WTC11 (cell line): ENCODE measurements around the gene LRRC28. TPM values are rescaled to one million over a fixed set of nuclear protein-coding genes. Genes with fewer than 3 reads are reported as not detected.
A peak's percentile ranks its signal among the peaks of the same experiment; 100 is the strongest.

Source experiments
- ATAC-seq: fragments of 200-7000 bp; cut with Tn5 transposase; 2 replicates; pipeline ENCODE4 v1.10.0; 2021; ENCODE audit warnings: mild to moderate bottlenecking, moderate library complexity
- CTCF ChIA-PET: fragments of 300-600 bp; sonication (Branson Sonifier 250); formaldehyde crosslinking; loops from one replicate; lab custom pipeline; 2021; ENCODE audit warnings: antibody characterized with exemption; lab: Charles Lee
- POLR2A ChIA-PET: fragments of 350-600 bp; sonication (Branson Sonifier 250); formaldehyde crosslinking; loops from one replicate; lab custom pipeline; 2021; ENCODE audit warnings: antibody characterized with exemption; lab: Charles Lee
- DNase-seq: peaks from one replicate; pipeline ENCODE4 v3.0.0; 2021; ENCODE audit warnings: low spot score
- H3K27ac Mint-ChIP-seq: 2 replicates; pipeline ENCODE4 v1.8.0; 2021; ENCODE audit warnings: mixed read lengths
- H3K27me3 Mint-ChIP-seq: 2 replicates; pipeline ENCODE4 v1.8.0; 2021; ENCODE audit warnings: low read depth, mild to moderate bottlenecking, moderate library complexity, mixed read lengths
- H3K36me3 Mint-ChIP-seq: 2 replicates; pipeline ENCODE4 v1.8.0; 2021; ENCODE audit warnings: mixed read lengths
- H3K4me1 Mint-ChIP-seq: 2 replicates; pipeline ENCODE4 v1.8.0; 2022; ENCODE audit warnings: mixed read lengths
- H3K4me3 Mint-ChIP-seq: 2 replicates; pipeline ENCODE4 v1.8.0; 2021; ENCODE audit warnings: mild to moderate bottlenecking, moderate library complexity, mixed read lengths
- H3K9me3 Mint-ChIP-seq: 2 replicates; pipeline ENCODE4 v1.8.0; 2021; ENCODE audit warnings: mixed read lengths
- ATF1 ChIP-seq: sonication (generic); formaldehyde crosslinking; IDR thresholded peaks from 2 replicates; pipeline ENCODE4 v1.8.1; 2023; ENCODE audit warnings: mild to moderate bottlenecking, moderate library complexity, missing genetic modification reagents
- ESRRA ChIP-seq: sonication (generic); formaldehyde crosslinking; IDR thresholded peaks from 2 replicates; pipeline ENCODE4 v1.8.1; 2022; ENCODE audit warnings: mild to moderate bottlenecking, missing genetic modification reagents, borderline replicate concordance
- MYBL2 ChIP-seq: sonication (generic); formaldehyde crosslinking; IDR thresholded peaks from 2 replicates; pipeline ENCODE4 v1.8.1; 2023; ENCODE audit warnings: mild to moderate bottlenecking, moderate library complexity, missing genetic modification reagents
- NFYB ChIP-seq: sonication (generic); formaldehyde crosslinking; conservative IDR thresholded peaks from 2 replicates; pipeline ENCODE4 v1.8.0; 2022; ENCODE audit warnings: low read depth, missing genetic modification reagents
- NR2C2 ChIP-seq: sonication (generic); formaldehyde crosslinking; IDR thresholded peaks from 2 replicates; pipeline ENCODE4 v1.8.0; 2022; ENCODE audit warnings: mild to moderate bottlenecking, missing genetic modification reagents
- SMAD3 ChIP-seq: sonication (generic); formaldehyde crosslinking; IDR thresholded peaks from 2 replicates; pipeline ENCODE4 v1.8.0; 2022; ENCODE audit warnings: missing genetic modification reagents, mild to moderate bottlenecking, borderline replicate concordance
- ZBTB21 ChIP-seq: sonication (generic); formaldehyde crosslinking; IDR thresholded peaks from 2 replicates; pipeline ENCODE4 v1.8.1; 2023; ENCODE audit warnings: mild to moderate bottlenecking, missing genetic modification reagents, borderline replicate concordance
- total RNA-seq: library from RNA; stranded (reverse); gene quantifications from 3 replicates; pipeline ENCODE4 v1.2.3, GENCODE V29; 2021
- TF ChIP-seq, protein P1 (sequence below): sonication (generic); formaldehyde crosslinking; IDR thresholded peaks from 2 replicates; pipeline ENCODE4 v1.8.1; 2023; ENCODE audit warnings: mild to moderate bottlenecking, missing genetic modification reagents, borderline replicate concordance
- TF ChIP-seq, protein P2 (sequence below): fragments of 250-450 bp; sonication (Bioruptor Pico); IDR thresholded peaks from 2 replicates; pipeline ENCODE4 v1.9.0; 2021; ENCODE audit warnings: moderate library complexity, mild to moderate bottlenecking, inconsistent platforms, borderline replicate concordance
- TF ChIP-seq, protein P3 (sequence below): sonication (generic); formaldehyde crosslinking; IDR thresholded peaks from 2 replicates; pipeline ENCODE4 v1.8.1; 2022; ENCODE audit warnings: missing genetic modification reagents, borderline replicate concordance
- TF ChIP-seq, protein P4 (sequence below): sonication (generic); formaldehyde crosslinking; IDR thresholded peaks from 2 replicates; pipeline ENCODE4 v1.8.0; 2023; ENCODE audit warnings: missing genetic modification reagents
- TF ChIP-seq, protein P5 (sequence below): fragments of 250-450 bp; sonication (Bioruptor Pico); IDR thresholded peaks from 2 replicates; pipeline ENCODE4 v1.9.0; 2021; ENCODE audit warnings: mild to moderate bottlenecking
- TF ChIP-seq, protein P6 (sequence below): sonication (generic); formaldehyde crosslinking; IDR thresholded peaks from 2 replicates; pipeline ENCODE4 v1.8.1; 2023; ENCODE audit warnings: mild to moderate bottlenecking, missing genetic modification reagents
- TF ChIP-seq, protein P7 (sequence below): sonication (generic); formaldehyde crosslinking; IDR thresholded peaks from 2 replicates; pipeline ENCODE4 v1.8.1; 2023; ENCODE audit warnings: mild to moderate bottlenecking, missing genetic modification reagents, moderate library complexity

Gene LRRC28
- total RNA-seq, 1 experiment from 2014 or later: 18.4 TPM

DNA sequence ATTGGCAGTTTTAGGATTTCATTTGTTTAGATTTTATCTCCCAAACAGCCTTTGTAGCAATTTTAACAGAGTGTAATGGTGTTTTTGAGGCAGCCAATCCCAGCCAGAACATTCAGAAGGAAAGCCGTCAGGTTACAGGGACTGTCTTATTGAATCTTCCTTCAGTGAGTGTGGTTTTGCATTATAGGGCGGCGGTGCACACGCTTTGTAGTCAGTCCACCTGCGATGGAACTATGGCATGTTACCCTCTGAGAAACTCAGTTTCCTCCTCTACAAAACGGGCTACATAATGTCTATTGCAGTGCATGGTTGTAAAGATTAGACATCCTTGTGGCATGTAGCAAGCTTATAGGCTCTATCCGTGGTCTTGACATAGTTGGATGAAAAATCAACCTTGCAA lies 1.0 kb downstream of the LRRC28 start:
- DNase-seq (no peak), ATAC-seq (no peak)
- no peaks in the 10 kb centered on the region for H3K36me3 Mint-ChIP-seq
- ChIA-PET CTCF (interaction anchor here (1.5 to 2.1 kb wide), 2 partner anchors 35 to 452 kb away, joined by 3 to 11 read pairs; no protein-coding TSS in a partner anchor), POLR2A (interaction anchor here (0.6 kb wide), 2 partner anchors 147 to 149 kb away, joined by 3 to 4 read pairs; no protein-coding TSS in a partner anchor)
- no peaks in the 10 kb centered on the region for H3K27me3 Mint-ChIP-seq
- peaks cover 21% of the 10 kb centered on the region for H3K4me1 Mint-ChIP-seq
- H3K27ac Mint-ChIP-seq: no peak overlapping the region
- peak overlapping the region; percentile 83 for H3K4me3 Mint-ChIP-seq
- TF ChIP-seq, protein P1, sequence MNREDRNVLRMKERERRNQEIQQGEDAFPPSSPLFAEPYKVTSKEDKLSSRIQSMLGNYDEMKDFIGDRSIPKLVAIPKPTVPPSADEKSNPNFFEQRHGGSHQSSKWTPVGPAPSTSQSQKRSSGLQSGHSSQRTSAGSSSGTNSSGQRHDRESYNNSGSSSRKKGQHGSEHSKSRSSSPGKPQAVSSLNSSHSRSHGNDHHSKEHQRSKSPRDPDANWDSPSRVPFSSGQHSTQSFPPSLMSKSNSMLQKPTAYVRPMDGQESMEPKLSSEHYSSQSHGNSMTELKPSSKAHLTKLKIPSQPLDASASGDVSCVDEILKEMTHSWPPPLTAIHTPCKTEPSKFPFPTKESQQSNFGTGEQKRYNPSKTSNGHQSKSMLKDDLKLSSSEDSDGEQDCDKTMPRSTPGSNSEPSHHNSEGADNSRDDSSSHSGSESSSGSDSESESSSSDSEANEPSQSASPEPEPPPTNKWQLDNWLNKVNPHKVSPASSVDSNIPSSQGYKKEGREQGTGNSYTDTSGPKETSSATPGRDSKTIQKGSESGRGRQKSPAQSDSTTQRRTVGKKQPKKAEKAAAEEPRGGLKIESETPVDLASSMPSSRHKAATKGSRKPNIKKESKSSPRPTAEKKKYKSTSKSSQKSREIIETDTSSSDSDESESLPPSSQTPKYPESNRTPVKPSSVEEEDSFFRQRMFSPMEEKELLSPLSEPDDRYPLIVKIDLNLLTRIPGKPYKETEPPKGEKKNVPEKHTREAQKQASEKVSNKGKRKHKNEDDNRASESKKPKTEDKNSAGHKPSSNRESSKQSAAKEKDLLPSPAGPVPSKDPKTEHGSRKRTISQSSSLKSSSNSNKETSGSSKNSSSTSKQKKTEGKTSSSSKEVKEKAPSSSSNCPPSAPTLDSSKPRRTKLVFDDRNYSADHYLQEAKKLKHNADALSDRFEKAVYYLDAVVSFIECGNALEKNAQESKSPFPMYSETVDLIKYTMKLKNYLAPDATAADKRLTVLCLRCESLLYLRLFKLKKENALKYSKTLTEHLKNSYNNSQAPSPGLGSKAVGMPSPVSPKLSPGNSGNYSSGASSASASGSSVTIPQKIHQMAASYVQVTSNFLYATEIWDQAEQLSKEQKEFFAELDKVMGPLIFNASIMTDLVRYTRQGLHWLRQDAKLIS: no peak
- TF ChIP-seq, protein P2, sequence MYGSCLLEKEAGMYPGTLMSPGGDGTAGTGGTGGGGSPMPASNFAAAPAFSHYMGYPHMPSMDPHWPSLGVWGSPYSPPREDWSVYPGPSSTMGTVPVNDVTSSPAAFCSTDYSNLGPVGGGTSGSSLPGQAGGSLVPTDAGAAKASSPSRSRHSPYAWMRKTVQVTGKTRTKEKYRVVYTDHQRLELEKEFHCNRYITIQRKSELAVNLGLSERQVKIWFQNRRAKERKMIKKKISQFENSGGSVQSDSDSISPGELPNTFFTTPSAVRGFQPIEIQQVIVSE: no peak
- TF ChIP-seq, protein P3, sequence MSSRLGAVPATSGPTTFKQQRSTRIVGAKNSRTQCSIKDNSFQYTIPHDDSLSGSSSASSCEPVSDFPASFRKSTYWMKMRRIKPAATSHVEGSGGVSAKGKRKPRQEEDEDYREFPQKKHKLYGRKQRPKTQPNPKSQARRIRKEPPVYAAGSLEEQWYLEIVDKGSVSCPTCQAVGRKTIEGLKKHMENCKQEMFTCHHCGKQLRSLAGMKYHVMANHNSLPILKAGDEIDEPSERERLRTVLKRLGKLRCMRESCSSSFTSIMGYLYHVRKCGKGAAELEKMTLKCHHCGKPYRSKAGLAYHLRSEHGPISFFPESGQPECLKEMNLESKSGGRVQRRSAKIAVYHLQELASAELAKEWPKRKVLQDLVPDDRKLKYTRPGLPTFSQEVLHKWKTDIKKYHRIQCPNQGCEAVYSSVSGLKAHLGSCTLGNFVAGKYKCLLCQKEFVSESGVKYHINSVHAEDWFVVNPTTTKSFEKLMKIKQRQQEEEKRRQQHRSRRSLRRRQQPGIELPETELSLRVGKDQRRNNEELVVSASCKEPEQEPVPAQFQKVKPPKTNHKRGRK: no peak
- TF ChIP-seq, protein P4, sequence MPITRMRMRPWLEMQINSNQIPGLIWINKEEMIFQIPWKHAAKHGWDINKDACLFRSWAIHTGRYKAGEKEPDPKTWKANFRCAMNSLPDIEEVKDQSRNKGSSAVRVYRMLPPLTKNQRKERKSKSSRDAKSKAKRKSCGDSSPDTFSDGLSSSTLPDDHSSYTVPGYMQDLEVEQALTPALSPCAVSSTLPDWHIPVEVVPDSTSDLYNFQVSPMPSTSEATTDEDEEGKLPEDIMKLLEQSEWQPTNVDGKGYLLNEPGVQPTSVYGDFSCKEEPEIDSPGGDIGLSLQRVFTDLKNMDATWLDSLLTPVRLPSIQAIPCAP (CRISPR knock-in tag): no peak
- TF ChIP-seq NFYB (CRISPR knock-in tag): no peak
- TF ChIP-seq, protein P5, sequence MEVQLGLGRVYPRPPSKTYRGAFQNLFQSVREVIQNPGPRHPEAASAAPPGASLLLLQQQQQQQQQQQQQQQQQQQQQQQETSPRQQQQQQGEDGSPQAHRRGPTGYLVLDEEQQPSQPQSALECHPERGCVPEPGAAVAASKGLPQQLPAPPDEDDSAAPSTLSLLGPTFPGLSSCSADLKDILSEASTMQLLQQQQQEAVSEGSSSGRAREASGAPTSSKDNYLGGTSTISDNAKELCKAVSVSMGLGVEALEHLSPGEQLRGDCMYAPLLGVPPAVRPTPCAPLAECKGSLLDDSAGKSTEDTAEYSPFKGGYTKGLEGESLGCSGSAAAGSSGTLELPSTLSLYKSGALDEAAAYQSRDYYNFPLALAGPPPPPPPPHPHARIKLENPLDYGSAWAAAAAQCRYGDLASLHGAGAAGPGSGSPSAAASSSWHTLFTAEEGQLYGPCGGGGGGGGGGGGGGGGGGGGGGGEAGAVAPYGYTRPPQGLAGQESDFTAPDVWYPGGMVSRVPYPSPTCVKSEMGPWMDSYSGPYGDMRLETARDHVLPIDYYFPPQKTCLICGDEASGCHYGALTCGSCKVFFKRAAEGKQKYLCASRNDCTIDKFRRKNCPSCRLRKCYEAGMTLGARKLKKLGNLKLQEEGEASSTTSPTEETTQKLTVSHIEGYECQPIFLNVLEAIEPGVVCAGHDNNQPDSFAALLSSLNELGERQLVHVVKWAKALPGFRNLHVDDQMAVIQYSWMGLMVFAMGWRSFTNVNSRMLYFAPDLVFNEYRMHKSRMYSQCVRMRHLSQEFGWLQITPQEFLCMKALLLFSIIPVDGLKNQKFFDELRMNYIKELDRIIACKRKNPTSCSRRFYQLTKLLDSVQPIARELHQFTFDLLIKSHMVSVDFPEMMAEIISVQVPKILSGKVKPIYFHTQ: no peak
- TF ChIP-seq MYBL2 (CRISPR knock-in tag): no peak
- TF ChIP-seq, protein P6, sequence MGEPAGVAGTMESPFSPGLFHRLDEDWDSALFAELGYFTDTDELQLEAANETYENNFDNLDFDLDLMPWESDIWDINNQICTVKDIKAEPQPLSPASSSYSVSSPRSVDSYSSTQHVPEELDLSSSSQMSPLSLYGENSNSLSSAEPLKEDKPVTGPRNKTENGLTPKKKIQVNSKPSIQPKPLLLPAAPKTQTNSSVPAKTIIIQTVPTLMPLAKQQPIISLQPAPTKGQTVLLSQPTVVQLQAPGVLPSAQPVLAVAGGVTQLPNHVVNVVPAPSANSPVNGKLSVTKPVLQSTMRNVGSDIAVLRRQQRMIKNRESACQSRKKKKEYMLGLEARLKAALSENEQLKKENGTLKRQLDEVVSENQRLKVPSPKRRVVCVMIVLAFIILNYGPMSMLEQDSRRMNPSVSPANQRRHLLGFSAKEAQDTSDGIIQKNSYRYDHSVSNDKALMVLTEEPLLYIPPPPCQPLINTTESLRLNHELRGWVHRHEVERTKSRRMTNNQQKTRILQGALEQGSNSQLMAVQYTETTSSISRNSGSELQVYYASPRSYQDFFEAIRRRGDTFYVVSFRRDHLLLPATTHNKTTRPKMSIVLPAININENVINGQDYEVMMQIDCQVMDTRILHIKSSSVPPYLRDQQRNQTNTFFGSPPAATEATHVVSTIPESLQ (CRISPR knock-in tag): no peak
- TF ChIP-seq, protein P7, sequence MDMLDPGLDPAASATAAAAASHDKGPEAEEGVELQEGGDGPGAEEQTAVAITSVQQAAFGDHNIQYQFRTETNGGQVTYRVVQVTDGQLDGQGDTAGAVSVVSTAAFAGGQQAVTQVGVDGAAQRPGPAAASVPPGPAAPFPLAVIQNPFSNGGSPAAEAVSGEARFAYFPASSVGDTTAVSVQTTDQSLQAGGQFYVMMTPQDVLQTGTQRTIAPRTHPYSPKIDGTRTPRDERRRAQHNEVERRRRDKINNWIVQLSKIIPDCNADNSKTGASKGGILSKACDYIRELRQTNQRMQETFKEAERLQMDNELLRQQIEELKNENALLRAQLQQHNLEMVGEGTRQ (CRISPR knock-in tag): no peak
- TF ChIP-seq ZBTB21 (CRISPR knock-in tag): no peak
- TF ChIP-seq ATF1 (CRISPR knock-in tag): no peak
- TF ChIP-seq ESRRA (CRISPR knock-in tag): no peak
- no peak for TF ChIP-seq NR2C2 (CRISPR knock-in tag)
- no peak for TF ChIP-seq SMAD3
- TF ChIP-seq, all 79 proteins: peak for 0
- no peaks in the 10 kb centered on the region for H3K9me3 Mint-ChIP-seq
